ENCODE measurements around the gene AGXT2. TPM values are rescaled to one million over a fixed set of nuclear protein-coding genes. Genes with fewer than 3 reads are reported as not detected.
"Not testable (repeated sequence)": the region's sequence is repeated elsewhere in the genome, so short reads cannot be mapped to it uniquely, and the experiment has no call there.

Gene AGXT2
- total RNA-seq, 1 donor from 2014 or later = not detected

- Histone ChIP-seq H3K4me3 (no peak overlapping the region), H3K36me3 (no peaks in the 10 kb centered on the region), H2AFZ (replicated peaks) (no peak overlapping the region), H3K27ac (no peak overlapping the region), H3K4me2 (no peak overlapping the region), H3K9me3 (ENCODE audit: low read depth) (no peaks in the 10 kb centered on the region), H3K4me1 (no peaks in the 10 kb centered on the region), H3F3A (ENCODE audit: low read depth) (no peaks in the 10 kb centered on the region), H4K20me1 (ENCODE audit: low read depth) (no peaks in the 10 kb centered on the region), H3K9ac (no peak overlapping the region), H3K27me3 (no peaks in the 10 kb centered on the region), H3K79me2 (ENCODE audit: low read depth) (no peaks in the 10 kb centered on the region)
- no peaks in the 10 kb centered on the region for H3K27me3 Mint-ChIP-seq (ENCODE audit: insufficient read depth, low read depth)
- no peak overlapping the region for H3K27ac Mint-ChIP-seq
- TF ChIP-seq CTCF (IDR thresholded peaks at IDR 0.05) = no peak
- no peak overlapping the region for H3K4me3 Mint-ChIP-seq
- H3K36me3 Mint-ChIP-seq = no peaks in the 10 kb centered on the region
- peaks cover 8% of the 10 kb centered on the region for H3K4me1 Mint-ChIP-seq
- H3K9me3 Mint-ChIP-seq = no peaks in the 10 kb centered on the region
- no peak for DNase-seq (ENCODE audit: low spot score)
These were observed 69.1 kb downstream of the AGXT2 start for GRCh38 chr5:34978681-34979080.

DNA sequence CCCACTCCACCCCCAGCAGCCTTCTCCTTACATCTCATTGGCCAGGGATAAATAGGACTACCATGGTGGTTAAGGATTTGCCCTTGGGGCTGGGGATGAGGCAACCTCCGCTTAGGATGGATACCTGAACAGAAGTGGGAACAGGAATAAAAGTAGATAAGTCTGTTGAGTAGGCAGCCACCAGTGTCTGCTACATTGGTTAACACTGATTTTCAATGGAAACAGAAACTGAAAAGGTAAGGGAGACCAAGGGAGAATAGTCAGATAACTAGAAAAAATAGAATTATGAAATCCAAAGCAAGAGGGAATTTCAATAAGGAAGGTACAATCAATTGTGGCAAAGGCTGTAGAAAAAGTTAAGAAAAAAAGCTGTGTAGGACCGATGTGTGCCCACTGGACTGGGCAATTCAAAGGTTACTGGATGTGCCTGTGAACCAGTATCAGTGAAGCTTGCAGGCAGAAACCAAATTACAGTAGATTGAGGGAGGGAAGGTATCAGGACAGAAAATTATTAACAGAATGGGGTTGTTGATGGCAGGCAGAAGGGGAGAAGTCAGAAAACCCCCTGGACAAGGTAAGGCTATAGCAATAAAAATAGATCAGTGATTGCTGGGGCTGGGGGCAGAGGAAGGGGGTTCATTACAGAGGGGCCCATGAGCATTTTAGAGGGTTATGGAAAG, 69.7 kb downstream of the AGXT2 start:
- H3K4me3 ChIP-seq = no peak overlapping the region
- no peaks in the 10 kb centered on the region for H3K9me3 ChIP-seq (ENCODE audit: low read depth)
- DNase-seq (ENCODE audit: low spot score) = no peak
- no peak overlapping the region for H3K27ac ChIP-seq
- Mint-ChIP-seq H3K27me3 (ENCODE audit: insufficient read depth, low read depth) (no peaks in the 10 kb centered on the region), H3K4me1 (peaks cover 8% of the 10 kb centered on the region), H3K36me3 (peaks cover 1% of the 10 kb centered on the region), H3K27ac (no peak overlapping the region), H3K9me3 (no peaks in the 10 kb centered on the region), H3K4me3 (no peak overlapping the region)
- no peaks in the 10 kb centered on the region for H3K27me3 ChIP-seq
- H2AFZ ChIP-seq (replicated peaks) = no peak overlapping the region
- TF ChIP-seq CTCF (IDR thresholded peaks at IDR 0.05) (no peak), EZH2phosphoT487 (IDR thresholded peaks at IDR 0.05) (no peak), EZH2 (IDR thresholded peaks at IDR 0.05) (no peak)
- no peaks in the 10 kb centered on the region for H3F3A ChIP-seq (ENCODE audit: low read depth)
- H4K20me1 ChIP-seq (ENCODE audit: low read depth) = no peaks in the 10 kb centered on the region
- H3K4me2 ChIP-seq = no peak overlapping the region
- H3K9ac ChIP-seq = no peak overlapping the region
- H3K79me2 ChIP-seq (ENCODE audit: low read depth) = no peaks in the 10 kb centered on the region
- no peaks in the 10 kb centered on the region for H3K4me1 ChIP-seq
- no peaks in the 10 kb centered on the region for H3K36me3 ChIP-seq

GRCh38 chr5:34976347-34976746, 71.4 kb downstream of the AGXT2 start:
- H3K36me3 Mint-ChIP-seq = peaks cover 1% of the 10 kb centered on the region
- Histone ChIP-seq H3K9me3 (ENCODE audit: low read depth) (no peaks in the 10 kb centered on the region), H3K27ac (no peak overlapping the region), H3K79me2 (ENCODE audit: low read depth) (no peaks in the 10 kb centered on the region), H3K36me3 (no peaks in the 10 kb centered on the region), H3K4me3 (no peak overlapping the region), H3F3A (ENCODE audit: low read depth) (no peaks in the 10 kb centered on the region), H3K4me1 (no peaks in the 10 kb centered on the region), H4K20me1 (ENCODE audit: low read depth) (no peaks in the 10 kb centered on the region), H2AFZ (replicated peaks) (no peak overlapping the region), H3K27me3 (no peaks in the 10 kb centered on the region), H3K4me2 (no peak overlapping the region), H3K9ac (no peak overlapping the region)
- no peaks in the 10 kb centered on the region for H3K9me3 Mint-ChIP-seq
- TF ChIP-seq EZH2 (IDR thresholded peaks at IDR 0.05) (no peak), EZH2phosphoT487 (IDR thresholded peaks at IDR 0.05) (no peak), CTCF (IDR thresholded peaks at IDR 0.05) (no peak)
- peak; percentile 9 for DNase-seq (ENCODE audit: low spot score)
- H3K4me1 Mint-ChIP-seq = peaks cover 8% of the 10 kb centered on the region
- H3K4me3 Mint-ChIP-seq = no peak overlapping the region
- no peak overlapping the region for H3K27ac Mint-ChIP-seq
- no peaks in the 10 kb centered on the region for H3K27me3 Mint-ChIP-seq (ENCODE audit: insufficient read depth, low read depth)

GRCh38 chr5:34971655-34972054, 76.1 kb downstream of the AGXT2 start:
- H2AFZ ChIP-seq (replicated peaks); H3K27ac ChIP-seq; H3K4me3 Mint-ChIP-seq; H3K4me1 Mint-ChIP-seq; H3K9ac ChIP-seq; H4K20me1 ChIP-seq (ENCODE audit: low read depth); H3K9me3 ChIP-seq (ENCODE audit: low read depth); H3K9me3 Mint-ChIP-seq; H3K4me3 ChIP-seq; H3F3A ChIP-seq (ENCODE audit: low read depth); H3K27me3 ChIP-seq; H3K36me3 ChIP-seq; DNase-seq (ENCODE audit: low spot score); H3K4me2 ChIP-seq; H3K27me3 Mint-ChIP-seq (ENCODE audit: insufficient read depth, low read depth); H3K27ac Mint-ChIP-seq; H3K36me3 Mint-ChIP-seq; H3K79me2 ChIP-seq (ENCODE audit: low read depth); H3K4me1 ChIP-seq: not testable (repeated sequence)
